Thyroid gland (tissue), 4 donors: Measurements from ENCODE around the gene CCND3.

Source experiments
- POLR2A ChIP-seq, 2 donors: fragments of 450-650 bp; IDR thresholded peaks; one replicate each; pipeline ENCODE4 v1.6.1; 2017; ENCODE audit warnings: antibody characterized with exemption in 2 of 2, mild to moderate bottlenecking in 2 of 2, moderate library complexity in 1 of 2
- TF ChIP-seq, protein P1 (sequence below), 6 experiments: fragments of 200-600 bp in 3 of 6; fragments of 450-650 bp in 3 of 6; sonication (generic) in 3 of 6; IDR thresholded peaks; one replicate each; pipeline ENCODE4 v1.5.1; 2016 to 2019; ENCODE audit warnings: antibody characterized with exemption in 6 of 6, mild to moderate bottlenecking in 2 of 6, inconsistent platforms in 1 of 6, moderate library complexity in 1 of 6

GRCh38 chr6:41900861-41901260, 40.7 kb downstream of the CCND3 start:
- TF ChIP-seq, protein P1, sequence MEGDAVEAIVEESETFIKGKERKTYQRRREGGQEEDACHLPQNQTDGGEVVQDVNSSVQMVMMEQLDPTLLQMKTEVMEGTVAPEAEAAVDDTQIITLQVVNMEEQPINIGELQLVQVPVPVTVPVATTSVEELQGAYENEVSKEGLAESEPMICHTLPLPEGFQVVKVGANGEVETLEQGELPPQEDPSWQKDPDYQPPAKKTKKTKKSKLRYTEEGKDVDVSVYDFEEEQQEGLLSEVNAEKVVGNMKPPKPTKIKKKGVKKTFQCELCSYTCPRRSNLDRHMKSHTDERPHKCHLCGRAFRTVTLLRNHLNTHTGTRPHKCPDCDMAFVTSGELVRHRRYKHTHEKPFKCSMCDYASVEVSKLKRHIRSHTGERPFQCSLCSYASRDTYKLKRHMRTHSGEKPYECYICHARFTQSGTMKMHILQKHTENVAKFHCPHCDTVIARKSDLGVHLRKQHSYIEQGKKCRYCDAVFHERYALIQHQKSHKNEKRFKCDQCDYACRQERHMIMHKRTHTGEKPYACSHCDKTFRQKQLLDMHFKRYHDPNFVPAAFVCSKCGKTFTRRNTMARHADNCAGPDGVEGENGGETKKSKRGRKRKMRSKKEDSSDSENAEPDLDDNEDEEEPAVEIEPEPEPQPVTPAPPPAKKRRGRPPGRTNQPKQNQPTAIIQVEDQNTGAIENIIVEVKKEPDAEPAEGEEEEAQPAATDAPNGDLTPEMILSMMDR (IDR thresholded peaks at IDR 0.05) = no peak
- TF ChIP-seq POLR2A (IDR thresholded peaks at IDR 0.05) = no peak
